LHCN-M2 (cell line): ENCODE results near the gene IFI27L1. TPM values are rescaled to one million over a fixed set of nuclear protein-coding genes. Genes with fewer than 3 reads are reported as not detected.

Experiments used
- DNase-seq: peaks from one replicate; pipeline ENCODE4 v3.0.0-alpha.2; 2012; ENCODE audit warnings: low read depth
- total RNA-seq: library from RNA; depleted of rRNA; stranded (reverse); fragments of >200 nt; gene quantifications from 2 replicates; pipeline ENCODE4 v1.2.3, GENCODE V29; 2014; rRNA removed

The IFI27L1 gene
- total RNA-seq, 1 experiment from 2014 or later, result 31.2 TPM

DNA sequence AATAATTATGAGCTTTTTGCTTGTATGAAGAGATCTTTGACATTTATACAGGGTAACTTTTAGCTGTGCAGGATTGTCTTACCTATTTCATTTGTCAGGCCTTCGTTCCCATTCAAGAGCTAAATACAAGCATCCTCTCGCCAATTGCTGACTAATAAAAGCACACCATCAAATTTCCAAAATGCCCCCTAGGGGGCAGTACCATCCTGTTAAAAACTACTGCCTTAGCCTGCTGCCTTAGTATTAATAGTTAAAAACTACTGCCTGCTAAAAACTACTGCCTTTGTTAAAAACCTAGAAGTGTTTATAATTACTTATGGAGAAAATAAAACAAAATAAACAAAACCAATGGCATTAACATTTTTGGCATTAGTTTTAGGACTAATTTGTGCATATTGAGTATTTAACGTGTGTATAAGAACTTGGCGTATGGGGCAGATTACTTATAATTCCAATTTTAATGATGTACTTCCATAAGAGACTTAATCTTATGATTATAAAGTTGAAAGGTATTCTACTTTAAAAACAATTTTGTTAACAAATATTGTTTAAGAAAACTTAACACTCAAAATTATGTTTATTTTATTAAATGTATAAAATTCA, 51.3 kb downstream of the IFI27L1 start:
- DNase-seq, result peak; percentile 71

DNA sequence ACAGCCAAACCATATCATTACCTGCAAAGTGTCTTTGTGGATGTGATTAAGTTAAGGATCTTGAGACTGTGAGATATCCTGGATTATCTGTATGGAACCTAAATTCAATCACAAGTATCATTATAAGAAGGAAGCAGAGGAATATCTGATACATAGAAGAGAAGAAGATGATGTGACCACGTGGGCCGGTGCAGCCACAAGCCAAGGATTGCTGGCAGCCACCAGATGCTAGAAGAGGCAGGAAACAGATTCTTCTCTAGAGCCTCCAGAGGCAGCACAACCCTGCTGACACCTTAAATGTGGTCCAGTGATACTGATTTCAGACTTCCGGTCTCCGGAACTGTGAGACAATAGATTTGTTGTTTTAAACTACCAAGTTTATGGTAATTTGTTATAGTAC, 54.4 kb downstream of the IFI27L1 start:
- no peak for DNase-seq

- DNase-seq, result peak; percentile 69
These were observed 55.6 kb downstream of the IFI27L1 start for GRCh38 chr14:94136575-94137331.

- no peak for DNase-seq
These were observed 57.1 kb downstream of the IFI27L1 start for GRCh38 chr14:94138251-94138650.

GRCh38 chr14:94139006-94139405, 57.9 kb downstream of the IFI27L1 start:
- DNase-seq, result no peak

DNA sequence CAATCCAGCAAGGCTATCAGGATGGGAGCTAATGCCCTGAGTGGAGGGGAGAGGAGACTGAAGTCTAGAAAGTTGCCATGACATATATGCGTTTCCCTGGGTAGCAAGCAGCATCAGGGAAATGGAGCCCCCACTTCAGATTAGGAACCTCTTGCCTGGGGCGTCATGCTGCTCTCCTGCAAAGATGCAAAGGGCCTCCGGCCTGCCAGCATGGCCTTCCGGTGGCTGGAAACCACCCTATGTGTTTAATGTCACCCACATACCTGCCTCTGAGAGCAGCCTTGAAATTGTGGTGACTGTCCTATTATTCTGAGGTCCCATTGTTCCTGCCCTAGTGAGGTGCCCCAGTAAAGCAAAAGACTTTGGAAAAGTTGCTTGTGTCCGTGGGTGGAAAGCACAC, 58.3 kb downstream of the IFI27L1 start:
- no peak for DNase-seq

DNA sequence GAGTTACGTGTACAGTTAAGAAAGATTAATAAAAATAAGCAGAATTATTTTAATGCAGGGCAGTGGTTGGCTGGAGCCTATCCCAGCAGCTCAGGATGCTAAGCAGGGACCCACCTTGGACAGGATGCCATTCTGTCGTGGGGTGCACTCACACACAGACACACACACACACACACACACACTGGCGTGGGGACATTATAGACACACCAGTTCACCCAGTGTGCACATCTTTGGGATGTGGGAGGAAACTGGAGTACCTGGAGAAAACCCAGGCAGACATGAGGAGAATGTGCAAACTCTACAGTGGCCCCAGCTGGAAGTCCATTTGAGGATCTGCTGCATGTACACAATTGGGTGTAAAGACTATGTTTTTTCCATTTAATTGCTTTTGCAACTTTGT, 61.1 kb downstream of the IFI27L1 start:
- no peak for DNase-seq

DNA sequence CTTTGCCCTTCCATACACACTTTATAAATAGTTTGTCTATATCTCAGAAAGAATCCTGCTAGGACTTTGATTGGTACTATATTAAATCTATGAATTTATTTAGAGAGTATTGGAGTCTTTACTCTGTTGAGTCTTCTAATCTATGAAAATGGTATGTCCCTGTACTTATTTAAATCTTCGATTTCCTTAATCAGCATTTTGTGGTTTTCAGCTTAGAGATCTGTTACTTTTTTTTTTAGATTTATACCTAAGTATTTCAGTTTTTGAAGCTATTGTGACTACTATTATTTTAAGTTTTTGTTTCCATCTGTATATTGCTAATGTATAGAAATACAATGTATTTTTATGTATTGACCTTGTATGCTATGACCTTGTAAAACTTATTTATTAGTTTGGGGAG, 61.7 kb downstream of the IFI27L1 start:
- no peak for DNase-seq

DNA sequence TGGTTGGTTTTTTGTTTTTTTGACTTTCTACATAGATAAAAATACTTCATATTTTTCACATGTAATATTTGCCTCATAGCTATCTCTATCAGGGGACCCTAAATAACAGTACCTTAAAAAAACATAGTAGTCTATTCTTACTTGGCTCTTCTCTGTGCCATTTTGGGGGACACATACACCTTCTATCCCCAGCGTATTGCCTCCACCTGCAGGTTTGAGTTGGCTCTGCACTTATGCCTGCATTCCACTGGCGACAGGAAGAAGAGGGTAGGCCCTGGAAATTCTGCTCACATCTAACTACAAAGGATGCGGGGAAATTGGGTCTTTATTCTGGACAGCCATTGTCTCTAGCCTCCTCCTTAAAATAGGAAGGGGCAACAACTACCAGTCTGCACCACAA, 62.1 kb downstream of the IFI27L1 start:
- no peak for DNase-seq

DNA sequence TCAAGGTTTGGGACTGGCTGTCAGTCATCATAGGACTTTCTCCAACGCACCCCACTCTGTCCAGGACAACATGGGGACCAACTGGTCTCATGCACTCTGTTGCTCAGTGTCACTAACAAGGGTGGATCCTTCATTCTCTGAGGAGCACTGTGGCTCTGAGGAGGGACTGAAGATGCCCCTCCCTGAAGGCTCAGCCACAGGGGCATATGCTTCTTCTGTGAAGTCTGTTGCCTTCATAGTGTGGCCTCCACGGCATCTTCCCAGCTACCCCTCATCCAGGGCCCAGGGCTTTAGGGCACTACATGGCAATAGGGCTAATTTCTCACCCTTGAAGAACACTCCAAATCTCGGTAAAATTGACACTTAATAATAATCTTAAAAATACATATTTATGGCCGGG, 62.6 kb downstream of the IFI27L1 start:
- no peak for DNase-seq

- DNase-seq, result no peak
These were observed 63.7 kb downstream of the IFI27L1 start for GRCh38 chr14:94144765-94145164.

GRCh38 chr14:94145902-94146527, 64.9 kb downstream of the IFI27L1 start:
- no peak for DNase-seq

Other genes starting within 250 kb of the IFI27L1 start
- not detected in 2 replicates for gene FAM181A, start 154.0 kb upstream of the IFI27L1 start, total RNA-seq
- gene ASB2, start 104.7 kb upstream of the IFI27L1 start, total RNA-seq, result 0.40 TPM in 1 of 2 replicates, not detected in the other
- not detected in 2 replicates for gene CCDC197, start 84.0 kb upstream of the IFI27L1 start, total RNA-seq
- 0.45 and 0.69 TPM in 2 replicates for gene OTUB2, start 55.0 kb upstream of the IFI27L1 start, total RNA-seq
- gene DDX24, start 108 bp upstream of the IFI27L1 start, total RNA-seq, result 155 and 171 TPM in 2 replicates
- 0.51 and 1.5 TPM in 2 replicates for gene IFI27, start 29.4 kb downstream of the IFI27L1 start, total RNA-seq
- gene IFI27L2, start 48.3 kb downstream of the IFI27L1 start, total RNA-seq, result 63.5 and 107 TPM in 2 replicates
- 0.19 and 0.40 TPM in 2 replicates for gene PPP4R4, start 93.0 kb downstream of the IFI27L1 start, total RNA-seq
- gene SERPINA10, start 212.0 kb downstream of the IFI27L1 start, total RNA-seq, result not detected in 2 replicates
- gene SERPINA6, start 242.0 kb downstream of the IFI27L1 start, total RNA-seq, result not detected in 2 replicates